Amygdala (tissue), 56 donors: Measurements from ENCODE around the gene NRSN2.
"Not testable (repeated sequence)": the region's sequence is repeated elsewhere in the genome, so short reads cannot be mapped to it uniquely, and the experiment has no call there.

ENCODE experiments used
- DNase-seq, 56 donors: peaks; one replicate each; lab custom pipeline; 2025; lab: John Stamatoyannopoulos, UW

Gene NRSN2

GRCh38 chr20:347640-348484 lies 951 bp downstream of the NRSN2 start:
- peak in 55 of 56 donors; percentile 42 to 94 (median 85) for DNase-seq

GRCh38 chr20:348972-349841 lies 2.3 kb downstream of the NRSN2 start:
- no peak for DNase-seq

- no peak for DNase-seq
Measured at GRCh38 chr20:353166-353565, 6.3 kb downstream of the NRSN2 start.

- DNase-seq, result peak in 47 of 56 donors; percentile 9 to 78 (median 52)
Measured at GRCh38 chr20:354298-354977, 7.5 kb downstream of the NRSN2 start.

GRCh38 chr20:356154-356553 lies 9.2 kb downstream of the NRSN2 start:
- not testable (repeated sequence) for DNase-seq

- DNase-seq, result no peak
Measured at GRCh38 chr20:356745-357144, 9.8 kb downstream of the NRSN2 start.

GRCh38 chr20:358891-359555 lies 12.1 kb downstream of the NRSN2 start:
- DNase-seq, result no peak

GRCh38 chr20:361561-361960 lies 14.7 kb downstream of the NRSN2 start:
- DNase-seq, result no peak

GRCh38 chr20:362271-363254 lies 15.7 kb downstream of the NRSN2 start:
- peak in 38 of 56 donors; percentile 4 to 78 (median 49) for DNase-seq

- DNase-seq, result no peak
Measured at GRCh38 chr20:363319-364078, 16.6 kb downstream of the NRSN2 start.

GRCh38 chr20:364905-365794 lies 18.2 kb downstream of the NRSN2 start:
- no peak for DNase-seq

GRCh38 chr20:366041-366718 lies 19.3 kb downstream of the NRSN2 start:
- DNase-seq, result no peak

- DNase-seq, result no peak
Measured at GRCh38 chr20:366719-367485, 20.0 kb downstream of the NRSN2 start.

GRCh38 chr20:367486-367887 lies 20.6 kb downstream of the NRSN2 start:
- DNase-seq, result no peak

- no peak for DNase-seq
Measured at GRCh38 chr20:368915-369314, 22.0 kb downstream of the NRSN2 start.

- DNase-seq, result no peak
Measured at GRCh38 chr20:370151-370600, 23.3 kb downstream of the NRSN2 start.
